HG03571 (cell line): ENCODE measurements around the gene GCH1.
A peak's percentile ranks its signal among the peaks of the same experiment; 100 is the strongest.
"Not testable (repeated sequence)": the region's sequence is repeated elsewhere in the genome, so short reads cannot be mapped to it uniquely, and the experiment has no call there.

Experiments used
- ATAC-seq: cut with Tn5 transposase; IDR thresholded peaks from one replicate; pipeline ENCODE4 v1.9.1; 2021; ENCODE audit not compliant: unreplicated experiment

The GCH1 gene

DNA sequence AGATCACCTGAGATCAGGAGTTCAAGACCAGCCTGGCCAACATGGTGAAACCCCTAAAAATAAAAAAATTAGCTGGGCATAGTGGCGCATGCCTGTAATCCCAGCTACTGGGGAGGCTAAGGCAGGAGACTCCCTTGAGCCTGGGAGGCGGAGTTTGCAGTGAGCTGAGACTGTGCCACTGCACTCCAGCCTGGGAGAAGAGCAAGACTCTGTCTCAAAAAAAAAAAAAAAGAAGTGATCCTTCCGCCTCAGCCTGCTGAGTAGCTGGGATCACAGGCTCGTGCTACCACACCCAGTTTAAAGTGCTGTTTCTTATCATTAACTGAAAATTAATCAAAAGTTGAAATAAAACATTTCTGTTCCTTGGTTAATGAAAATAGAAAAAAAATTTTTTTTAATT is 6.3 kb upstream of the GCH1 start:
- ATAC-seq = not testable (repeated sequence)

DNA sequence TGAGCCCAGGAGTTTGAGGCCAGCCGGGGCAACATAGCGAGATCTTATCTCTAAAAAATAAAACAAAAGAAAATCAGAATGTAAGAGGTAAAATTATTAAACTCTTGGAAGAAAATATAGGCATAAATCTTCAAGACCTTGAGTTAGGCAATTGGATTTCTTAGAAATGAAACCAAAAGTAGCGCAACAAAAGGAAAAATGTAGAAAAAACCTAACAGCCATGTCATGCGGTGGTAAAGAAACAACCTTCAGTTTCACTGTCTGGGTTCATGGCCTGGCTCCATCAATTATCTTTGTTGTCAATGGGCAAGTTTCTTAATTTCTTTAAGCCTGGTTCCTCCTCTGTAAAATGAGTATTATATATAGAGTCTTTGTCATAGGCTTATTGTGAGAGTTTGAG is 5.6 kb upstream of the GCH1 start:
- no peak for ATAC-seq

DNA sequence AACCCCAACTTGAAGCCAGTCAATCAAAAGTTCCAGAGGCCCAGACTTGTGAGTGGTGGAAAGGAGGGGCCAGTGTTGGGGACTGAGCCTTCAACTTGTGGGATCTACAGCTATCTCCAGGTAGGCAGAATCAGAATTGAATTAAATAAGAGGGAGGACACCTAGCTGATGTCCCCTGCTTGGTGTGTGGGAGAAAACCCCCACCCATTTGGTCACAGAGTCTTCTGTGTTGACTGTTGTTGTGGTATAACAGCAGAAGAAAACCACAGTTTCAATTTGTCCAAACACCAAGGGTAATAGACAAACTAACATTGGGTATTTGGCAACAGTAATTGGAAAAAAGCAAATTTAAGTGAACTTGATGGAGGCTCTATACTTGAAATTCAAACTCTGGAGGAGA is 3.4 kb upstream of the GCH1 start:
- no peak for ATAC-seq

DNA sequence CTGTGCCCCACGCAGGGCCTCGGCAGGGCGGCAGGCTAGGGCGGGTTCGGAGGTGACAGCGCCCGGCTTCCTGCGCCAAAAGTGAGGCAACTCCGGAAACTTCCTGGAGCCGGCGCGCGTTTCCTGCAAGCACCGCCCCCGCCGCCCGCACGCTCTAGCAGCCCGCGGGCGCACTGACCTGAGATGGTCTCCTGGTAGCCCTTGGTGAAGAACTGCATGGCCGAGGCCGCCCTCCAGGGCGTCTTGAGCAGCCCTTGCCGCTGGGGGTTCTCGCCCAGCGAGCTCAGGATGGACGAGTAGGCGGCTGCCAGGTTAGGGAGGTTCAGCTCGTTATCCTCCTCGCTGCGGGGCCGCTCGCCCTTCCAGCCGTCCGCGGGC is 494 bp downstream of the GCH1 start:
- peak; percentile 47 for ATAC-seq

DNA sequence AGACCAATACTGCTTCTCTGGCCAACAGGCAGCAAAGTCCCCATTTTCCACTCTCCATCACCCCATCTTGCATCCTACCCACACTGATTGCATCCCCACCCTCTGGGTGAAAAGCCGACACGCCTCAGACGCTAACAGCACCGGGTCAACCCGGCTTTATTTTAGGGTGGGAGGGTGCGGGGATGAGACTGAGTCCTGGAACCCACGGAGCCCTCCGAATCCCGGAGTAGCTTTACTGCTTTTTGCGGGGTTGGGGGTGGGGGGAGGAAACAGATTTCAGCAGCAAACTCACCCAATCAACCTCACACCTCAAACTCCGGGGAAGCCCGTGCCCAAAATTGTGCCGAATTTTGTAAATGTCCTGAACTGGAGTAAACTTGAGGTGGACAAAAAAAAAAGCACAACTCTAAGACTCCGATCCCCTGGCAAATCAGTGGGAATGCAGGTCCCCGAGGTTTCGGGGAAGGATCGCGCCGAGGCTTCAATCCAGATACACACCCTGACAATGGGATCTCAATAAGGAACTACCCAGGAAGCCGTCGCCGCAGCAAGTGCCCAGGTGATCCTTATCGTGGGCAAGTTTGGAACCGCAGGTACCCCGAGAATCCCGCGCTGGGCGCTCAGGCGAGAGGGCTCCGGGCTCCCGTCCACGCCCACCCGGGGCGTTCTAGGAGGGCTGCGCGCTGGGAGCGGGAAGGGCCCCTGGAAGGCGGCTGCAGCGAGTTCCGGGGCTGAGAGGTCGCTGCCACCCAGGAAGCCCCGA is 1.1 kb downstream of the GCH1 start:
- ATAC-seq = no peak

DNA sequence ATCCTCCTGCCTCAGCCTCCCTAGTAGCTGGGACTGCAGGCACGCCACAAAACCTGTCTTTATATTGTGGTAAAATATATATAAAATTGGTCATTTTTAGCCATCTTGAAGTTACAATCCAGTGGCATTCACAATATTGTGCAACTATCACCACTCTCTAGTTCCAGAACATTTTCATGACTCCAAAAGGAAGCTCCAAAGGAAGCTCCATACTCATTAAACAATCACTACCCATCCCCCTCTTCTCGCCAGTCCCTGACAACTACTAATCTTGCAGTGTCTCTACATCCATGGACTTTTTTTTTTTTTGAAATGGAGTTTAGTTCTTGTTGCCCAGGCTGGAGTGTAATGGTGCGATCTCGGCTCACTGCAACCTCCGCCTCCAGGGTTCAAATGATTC is 3.1 kb downstream of the GCH1 start:
- ATAC-seq = no peak

DNA sequence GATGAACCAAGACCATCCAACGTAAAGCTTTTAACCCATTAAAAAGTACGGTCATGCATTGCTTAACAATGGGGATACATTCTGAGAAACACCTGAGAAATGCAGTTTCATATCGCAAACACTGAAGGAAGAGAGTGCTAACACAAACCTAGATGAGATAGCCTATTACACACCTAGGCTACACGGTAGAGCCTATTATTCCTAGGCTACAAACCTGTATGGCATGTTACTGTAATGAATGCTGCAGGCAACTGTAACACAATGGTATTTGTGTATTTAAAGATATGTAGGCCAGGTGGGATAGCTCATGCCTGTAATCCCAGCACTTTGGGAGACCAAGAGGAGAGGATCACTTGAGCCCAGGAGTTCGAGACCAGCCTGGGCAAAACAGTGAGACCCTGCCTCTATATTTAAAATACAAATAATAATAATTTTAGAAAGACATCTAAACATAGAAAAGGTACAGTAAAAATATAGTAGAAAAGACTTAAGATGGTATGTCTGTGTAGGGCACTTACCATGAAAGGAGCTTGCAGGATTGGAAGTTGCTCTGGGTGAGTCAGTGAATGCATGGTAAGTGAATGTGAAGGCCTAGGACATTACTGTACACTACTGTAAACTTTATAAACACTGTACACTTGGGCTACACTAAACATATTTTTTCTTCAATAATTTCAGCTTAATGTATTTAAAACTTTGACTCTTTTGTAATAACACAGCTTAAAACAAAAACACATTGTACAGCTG is 4.6 kb downstream of the GCH1 start:
- ATAC-seq = not testable (repeated sequence)

DNA sequence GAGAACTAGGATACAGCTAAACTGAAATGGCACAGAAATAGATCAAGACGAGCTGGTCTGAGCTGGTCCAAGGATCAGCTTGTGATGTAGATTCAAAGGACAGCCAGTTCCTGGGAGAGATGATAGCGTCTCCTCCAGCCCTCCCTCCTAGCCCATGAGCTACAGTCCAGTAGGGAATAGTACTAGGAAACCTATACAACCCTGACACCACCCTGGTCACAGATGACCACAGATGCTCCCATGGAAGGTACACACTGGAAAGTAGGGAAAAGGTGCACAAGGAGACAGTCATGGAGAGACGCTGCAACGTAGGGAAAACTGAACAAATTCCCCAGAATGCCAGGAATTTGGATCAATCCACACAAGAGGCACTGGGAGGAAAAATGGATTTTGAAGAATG is 6.9 kb downstream of the GCH1 start:
- no peak for ATAC-seq

DNA sequence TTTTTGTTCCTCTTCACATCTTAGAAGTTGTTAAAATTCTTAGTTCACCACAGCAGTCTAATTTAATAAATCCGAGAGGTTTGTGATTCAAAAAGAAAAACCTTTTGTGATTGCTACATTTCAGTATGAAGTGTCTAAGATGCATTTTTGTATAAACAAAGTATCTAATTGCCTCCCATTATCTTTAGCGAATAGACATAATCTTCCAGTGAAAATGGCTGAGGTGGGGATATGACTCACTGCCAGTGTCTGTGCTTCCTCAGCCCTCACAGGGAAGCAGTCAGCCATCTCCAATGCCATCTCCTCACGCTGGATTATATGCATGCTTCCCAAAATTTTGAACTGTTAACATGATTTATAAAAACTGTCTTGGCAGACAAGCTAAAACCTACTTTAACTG is 7.6 kb downstream of the GCH1 start:
- no peak for ATAC-seq

DNA sequence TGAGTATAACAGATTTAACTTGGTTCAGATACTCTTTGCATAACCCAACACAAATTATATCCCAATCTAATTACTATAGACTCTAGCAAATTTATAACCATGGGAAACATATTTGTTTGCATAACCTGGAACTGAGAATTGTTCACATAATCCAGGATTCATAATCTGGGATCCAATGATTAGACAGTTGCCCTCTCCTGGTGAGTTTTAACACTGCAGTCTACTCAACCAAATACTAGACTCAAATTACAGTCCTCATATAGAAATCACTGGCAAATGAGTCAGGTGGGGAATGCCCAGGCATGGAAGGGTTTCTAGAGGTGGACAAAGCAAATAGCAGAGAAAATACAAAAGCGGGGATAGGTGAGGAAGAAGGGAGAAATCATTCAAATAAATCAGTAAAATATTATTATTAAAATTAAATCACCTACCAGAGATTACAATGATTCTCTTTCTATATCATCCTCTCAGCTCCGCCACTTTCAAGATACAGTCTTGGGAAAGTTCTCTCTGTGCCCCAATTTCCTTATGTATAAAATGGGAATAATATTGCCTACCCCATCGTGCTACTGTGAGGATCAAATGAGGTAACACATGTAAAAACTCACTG is 9.4 kb downstream of the GCH1 start:
- ATAC-seq = no peak

DNA sequence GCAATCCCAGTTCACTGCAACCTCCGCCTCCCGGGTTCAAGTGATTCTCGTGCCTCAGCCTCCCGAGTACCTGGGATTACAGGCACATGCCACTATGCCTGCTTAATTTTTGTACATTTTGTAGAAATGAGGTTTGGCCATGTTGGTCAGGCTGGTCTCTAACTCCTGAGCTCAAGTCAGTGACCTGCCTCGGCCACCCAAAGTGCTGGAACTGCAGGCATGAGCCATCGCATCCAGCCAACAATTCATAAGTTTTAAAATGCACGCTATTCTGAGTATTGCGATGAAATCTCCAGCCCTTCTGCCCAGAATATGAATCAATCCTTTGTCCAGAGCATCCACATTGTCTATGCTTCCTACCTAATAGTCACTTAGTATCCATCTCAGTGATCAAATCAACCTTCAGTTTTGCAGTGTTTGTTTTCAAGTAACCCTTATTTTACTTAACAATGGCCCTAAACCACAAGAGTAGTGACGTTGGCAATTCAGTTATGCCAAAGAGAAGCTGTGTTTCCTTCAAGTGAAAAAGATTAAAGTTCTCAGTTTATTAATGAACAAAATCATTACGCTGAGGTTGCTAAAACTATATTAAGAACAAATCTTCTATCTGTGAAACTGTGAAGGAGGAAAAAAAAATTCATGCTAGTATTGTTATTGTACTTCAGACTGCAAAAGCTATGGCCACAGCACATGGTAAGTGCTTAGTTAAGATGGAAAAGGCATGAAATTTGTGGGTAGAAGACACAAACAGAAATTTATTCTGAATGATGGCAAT is 11.0 kb downstream of the GCH1 start:
- ATAC-seq = no peak

DNA sequence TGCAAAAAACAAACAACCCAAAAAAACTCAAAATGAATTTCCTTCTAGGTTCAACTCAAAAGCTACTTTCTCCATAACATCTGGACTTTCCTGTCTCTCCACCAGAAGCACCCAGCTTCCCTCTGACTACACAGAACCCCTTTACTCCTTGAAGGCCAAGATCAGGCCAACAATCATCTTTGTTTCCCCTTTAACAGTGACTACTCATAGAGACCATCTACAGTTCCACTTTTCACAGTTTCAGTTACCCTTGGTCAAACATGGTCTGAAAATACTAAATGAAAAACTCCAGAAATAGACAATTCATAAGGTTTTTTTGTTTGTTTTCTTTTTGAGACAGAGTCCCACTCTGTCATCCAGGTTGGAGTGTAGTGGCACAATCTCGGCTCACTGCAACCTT is 11.8 kb downstream of the GCH1 start:
- peak; percentile 67 for ATAC-seq

DNA sequence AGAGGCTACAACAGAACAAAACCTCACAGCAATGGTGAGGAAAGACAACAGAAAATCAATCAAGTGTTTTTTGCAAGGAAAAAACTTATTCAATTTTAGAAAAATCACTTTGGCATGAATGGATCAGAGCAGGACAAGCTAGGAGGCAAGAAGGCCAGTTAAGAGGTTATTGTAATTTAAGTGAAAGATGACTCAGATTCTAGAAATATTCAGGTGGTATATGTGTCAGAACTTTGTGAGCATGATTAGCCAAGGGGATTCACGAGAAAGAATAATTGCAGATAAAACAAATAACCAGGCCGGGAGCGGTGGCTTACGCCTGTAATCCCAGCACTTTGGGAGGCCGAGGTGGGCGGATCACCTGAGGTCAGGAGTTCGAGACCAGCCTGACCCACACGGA is 12.7 kb downstream of the GCH1 start:
- no peak for ATAC-seq

DNA sequence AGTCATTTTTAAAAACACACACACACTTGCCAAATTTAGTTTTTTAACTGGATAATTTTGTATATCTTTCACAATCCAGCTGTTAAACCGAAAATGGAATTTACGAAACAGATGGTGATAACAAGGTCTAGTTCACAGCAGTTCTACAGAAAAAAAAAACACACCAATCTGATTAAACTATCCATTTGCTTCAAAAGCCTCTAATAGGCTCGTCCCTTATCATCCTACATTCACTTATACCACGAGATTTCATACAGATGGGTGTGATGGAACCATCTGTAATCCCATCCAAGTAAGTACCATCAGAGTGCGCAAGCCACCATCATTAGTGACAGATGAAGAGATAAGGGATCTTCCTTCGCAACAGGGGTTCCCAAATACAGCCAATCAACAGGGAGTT is 20.1 kb downstream of the GCH1 start:
- ATAC-seq = no peak

DNA sequence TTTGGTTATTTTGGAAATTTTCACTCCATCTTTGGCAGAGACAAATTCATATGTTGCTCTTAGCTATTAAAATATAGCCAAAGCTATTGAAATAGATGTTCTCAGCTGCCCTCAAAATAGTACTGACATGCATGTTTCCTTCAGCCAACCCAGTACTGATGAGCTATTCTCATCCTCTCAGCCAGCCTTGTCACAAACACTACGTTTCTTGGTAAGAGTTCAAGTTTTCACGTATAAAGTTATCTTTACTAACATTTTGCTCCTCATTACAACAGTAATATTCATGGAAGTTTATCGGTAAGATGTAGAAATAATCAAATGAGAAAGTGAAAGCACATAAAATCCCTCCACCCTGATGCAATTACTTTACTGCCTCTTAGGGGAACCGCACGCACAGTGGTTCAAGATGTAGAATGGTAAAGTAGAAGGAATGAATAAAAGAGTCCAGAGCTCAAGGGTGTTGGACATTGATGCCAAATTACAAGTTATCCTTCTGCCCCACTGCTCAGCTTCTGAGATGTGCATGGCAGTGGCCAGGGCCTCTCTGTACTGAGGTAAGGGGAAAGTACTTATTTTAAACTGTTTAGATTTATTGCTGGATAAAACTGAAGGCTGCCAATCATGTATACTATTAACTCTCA is 20.7 kb downstream of the GCH1 start:
- peak; percentile 47 for ATAC-seq

DNA sequence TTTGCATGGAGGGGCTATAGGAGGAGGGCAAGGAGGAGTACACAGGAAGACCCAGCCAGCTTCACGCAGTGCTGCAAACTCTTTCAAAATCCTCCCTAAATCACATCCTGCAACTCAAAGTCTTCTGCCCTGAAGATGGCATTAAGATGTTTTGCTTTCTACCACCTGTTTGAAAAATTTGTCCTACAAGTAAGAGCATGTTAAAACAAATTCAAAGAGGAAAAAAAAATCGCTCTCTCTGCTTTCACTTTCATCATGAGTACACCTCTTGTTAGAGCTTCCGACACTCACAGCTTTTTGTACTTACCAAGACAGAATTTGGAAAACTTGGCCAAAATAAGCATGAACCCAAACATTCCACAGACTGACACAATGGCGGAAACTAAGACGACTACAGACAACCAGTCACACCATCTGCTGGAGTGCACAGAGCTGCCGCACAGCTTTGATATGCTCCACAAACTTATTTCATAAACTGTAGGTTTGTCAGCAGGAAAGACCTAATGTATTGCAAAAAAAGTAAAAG is 21.3 kb downstream of the GCH1 start:
- ATAC-seq = peak; percentile 44

DNA sequence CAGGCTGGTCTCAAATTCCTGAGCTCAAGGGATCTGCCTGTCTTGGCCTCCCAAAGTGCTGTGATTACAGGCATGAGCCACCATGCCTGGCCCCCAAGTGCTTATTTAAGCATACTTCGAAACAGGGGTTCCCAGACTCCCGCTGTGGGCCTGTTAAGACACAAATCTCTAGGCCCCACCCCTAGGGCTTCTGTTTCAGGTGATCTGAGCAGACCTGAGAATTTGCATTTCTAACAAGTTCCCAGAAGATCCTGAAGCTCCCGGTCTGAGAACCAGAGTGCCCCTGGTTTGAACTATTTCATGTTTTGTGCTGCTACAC is 25.0 kb downstream of the GCH1 start:
- no peak for ATAC-seq

DNA sequence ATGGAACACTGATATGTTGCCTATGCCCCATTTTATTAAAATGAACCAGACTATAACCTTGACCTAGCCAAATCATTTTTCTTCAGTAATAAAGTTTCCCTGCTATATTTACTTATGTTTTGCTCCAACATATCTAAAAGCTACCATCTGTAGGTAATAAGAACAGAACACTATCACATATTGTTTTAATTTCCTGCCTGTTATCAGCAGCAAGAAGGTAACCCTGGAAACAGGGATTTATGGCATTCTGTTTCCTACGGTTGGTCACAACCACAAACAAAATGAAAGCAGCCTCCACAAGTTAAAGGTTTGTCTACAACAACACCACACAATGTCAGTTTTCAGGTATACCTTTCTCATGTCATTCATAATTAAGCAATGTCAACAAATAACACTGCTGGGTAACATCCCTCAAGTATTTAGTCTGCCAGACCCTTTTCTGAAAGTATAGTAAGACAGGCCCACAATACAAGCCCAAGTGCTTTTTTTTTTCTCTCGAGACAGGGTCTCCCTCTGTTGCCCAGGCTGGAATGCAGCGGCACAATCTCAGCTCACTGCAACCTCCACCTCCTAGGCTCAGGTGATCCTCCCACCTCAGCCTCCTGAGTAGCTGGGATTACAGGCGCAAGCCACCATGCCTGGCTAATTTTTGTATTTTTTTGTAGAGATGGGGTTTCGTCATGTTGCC is 25.5 kb downstream of the GCH1 start:
- ATAC-seq = no peak

DNA sequence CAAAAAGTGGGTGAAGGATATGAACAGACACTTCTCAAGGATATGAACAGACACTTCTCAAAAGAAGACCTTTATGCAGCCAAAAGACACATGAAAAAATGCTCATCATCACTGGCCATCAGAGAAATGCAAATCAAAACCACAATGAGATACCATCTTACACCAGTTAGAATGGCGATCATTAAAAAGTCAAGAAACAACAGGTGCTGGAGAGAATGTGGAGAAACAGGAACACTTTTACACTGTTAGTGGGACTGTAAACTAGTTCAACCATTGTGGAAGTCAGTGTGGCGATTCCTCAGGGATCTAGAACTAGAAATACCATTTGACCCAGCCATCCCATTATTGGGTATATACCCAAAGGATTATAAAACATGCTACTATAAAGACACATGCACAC is 27.0 kb downstream of the GCH1 start:
- ATAC-seq = not testable (repeated sequence)
